ENCODE data around the gene WDR88.
"Not testable (repeated sequence)": the region's sequence is repeated elsewhere in the genome, so short reads cannot be mapped to it uniquely, and the experiment has no call there.

The WDR88 gene

GRCh38 chr19:33210266-33210940, 78.5 kb downstream of the WDR88 start:
- DNase-seq (ENCODE audit: low read depth in 2 of 2) = no peak

GRCh38 chr19:33211794-33212435, 80.0 kb downstream of the WDR88 start:
- no peak for DNase-seq (ENCODE audit: low read depth in 2 of 2)

DNA sequence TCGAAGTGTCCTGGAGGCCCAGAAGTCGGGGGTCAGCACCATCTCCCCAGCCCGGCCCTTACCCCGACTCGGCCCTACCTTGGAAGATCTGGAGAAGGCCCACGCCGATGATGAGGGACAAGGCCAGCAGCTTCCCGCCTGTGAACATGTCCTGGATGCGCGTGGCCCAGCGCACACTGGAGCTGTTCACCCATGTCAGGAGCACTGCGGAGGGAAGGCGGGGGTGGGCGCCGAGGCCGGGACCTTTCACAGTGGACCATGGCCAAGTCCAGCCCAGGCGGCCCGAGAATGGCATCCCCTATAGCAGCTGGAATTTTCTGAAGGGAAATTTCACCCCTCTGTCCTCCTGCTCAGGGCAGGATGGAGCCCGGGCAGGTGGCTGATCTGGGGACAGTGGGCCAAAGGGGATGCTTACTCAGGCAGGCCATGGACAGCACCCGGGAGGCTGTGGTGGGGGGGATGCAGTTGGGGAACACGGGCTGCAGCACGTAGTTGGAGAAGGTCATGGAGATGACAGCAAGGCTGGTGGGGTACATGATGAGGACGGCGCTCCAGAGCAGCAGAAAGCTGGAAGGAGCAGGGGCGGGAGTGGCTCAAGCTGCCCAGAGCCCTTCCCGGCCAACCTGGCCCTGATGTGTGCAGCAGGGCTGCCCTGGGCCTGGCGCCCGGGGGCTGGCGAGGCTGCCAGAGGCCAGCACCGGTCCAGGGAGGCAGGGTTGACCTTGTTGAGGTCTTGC, 80.7 kb downstream of the WDR88 start:
- no peak for DNase-seq (ENCODE audit: low read depth in 2 of 2)

DNA sequence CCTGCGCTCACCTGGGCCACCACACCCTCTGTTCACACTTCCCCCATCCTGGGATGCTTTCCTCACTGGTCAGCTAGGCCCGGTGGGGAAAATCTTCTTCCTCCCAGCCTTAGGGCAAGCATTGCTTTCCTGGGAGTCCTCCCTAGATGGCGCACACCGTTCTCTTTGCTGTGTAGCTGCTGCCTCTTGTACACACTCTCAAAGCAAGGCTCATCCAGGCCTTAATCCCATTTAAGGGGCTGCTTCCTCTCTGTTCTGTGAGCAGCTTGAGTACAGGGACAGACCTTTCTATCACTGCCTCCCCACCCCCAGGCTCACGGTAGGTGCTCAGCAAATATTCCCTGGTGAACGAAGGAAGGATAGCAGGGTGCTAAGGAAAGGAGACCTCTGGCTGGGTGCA, 82.7 kb downstream of the WDR88 start:
- DNase-seq (ENCODE audit: low read depth in 2 of 2) = no peak

DNA sequence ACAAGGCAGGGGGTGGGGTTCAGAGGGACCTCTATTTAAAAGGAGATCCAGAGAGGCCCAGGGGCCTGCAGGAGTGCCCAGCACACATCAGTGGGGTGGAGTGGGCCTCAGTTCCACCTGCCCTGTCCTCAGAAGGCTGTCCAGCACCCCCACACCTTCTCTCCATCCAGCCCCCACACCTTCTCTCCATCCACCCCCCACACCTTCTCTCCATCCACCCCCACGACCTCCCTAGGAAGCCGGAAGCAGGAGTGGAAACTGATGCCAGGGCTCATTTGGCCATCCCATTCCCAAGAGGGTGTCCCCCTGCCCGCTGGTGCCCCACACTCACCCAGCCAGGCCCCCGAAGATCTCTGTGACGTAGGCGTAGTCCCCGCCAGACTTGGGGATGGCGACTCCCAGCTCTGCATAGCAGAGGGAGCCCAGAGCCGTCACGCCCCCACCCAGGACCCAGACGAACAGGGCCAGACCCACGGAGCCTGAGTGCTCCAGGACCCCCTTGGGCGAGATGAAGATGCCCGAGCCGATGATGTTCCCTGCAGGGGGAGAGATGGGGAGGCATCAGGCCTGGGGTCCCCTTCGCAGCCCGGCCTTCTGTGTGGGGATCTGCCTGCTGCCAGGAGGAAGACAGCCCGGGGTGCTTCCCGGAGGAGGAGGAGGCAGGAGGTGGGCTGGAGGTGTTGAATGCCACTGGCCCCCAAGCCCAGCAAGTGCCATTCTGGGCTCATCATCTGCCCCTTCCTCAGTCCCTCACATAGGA, 83.7 kb downstream of the WDR88 start:
- no peak for DNase-seq (ENCODE audit: low read depth in 2 of 2)

DNA sequence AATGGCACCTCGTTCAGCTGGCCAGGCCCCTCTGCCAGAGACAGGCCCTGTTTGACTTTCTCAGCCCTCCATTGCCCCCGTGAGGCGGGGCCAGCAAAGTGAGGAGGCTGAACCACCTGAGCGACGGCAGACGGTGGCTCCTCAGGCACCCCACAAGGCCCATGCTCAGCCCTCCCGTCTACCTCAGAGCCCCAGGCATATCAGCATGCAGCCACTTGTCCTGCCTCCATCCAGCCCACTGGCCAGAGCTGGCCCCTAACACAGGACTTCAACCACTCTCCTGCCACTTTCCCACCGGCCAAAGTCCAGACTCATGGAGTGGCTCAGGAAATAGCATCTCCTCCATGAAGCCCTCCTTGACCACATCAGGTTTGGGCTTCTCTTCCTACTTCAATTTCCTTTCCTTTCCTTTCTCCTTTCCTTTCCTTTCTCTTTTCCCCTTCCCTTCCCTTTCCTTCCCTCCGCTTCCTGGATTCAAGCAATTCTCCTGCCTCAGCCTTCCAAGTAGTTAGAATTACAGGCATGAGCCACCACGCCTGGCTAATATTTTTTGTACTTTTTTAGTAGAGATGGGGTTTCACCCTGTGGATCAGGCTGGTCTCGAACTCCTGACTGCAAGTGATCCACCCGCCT, 84.4 kb downstream of the WDR88 start:
- no peak for DNase-seq (ENCODE audit: low read depth in 2 of 2)

GRCh38 chr19:33217881-33218280, 86.0 kb downstream of the WDR88 start:
- DNase-seq (ENCODE audit: low read depth in 2 of 2) = no peak

DNA sequence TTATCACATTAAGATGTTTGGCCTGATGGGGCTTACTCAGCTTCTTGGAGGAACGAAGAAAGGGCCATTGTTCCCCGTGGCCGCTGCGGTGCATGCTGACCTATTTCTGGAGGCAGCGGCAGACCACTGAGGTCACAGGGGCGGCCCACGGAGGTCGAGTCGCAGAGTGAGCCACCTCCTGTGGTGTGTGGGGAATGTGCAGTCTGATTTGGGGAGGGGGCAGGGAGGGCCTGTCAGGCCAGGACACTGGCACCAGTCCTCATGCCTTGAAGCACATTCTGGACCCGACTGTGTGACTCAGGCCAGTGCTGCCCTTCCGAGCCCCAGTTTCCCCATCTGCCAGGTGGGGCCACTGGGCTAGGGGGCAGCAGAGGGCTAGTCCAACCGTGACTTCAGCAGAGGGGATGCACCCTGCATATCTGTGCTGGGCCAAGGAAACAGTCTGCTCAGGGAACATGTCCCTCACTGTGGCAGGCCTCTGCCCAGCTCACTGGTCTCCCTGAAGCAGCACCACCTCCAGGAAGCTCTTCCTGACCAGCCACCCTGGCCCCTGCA, 87.4 kb downstream of the WDR88 start:
- DNase-seq (ENCODE audit: low read depth in 2 of 2) = no peak

- DNase-seq (ENCODE audit: low read depth in 2 of 2) = no peak
Observed at GRCh38 chr19:33220115-33220514, 88.2 kb downstream of the WDR88 start.

DNA sequence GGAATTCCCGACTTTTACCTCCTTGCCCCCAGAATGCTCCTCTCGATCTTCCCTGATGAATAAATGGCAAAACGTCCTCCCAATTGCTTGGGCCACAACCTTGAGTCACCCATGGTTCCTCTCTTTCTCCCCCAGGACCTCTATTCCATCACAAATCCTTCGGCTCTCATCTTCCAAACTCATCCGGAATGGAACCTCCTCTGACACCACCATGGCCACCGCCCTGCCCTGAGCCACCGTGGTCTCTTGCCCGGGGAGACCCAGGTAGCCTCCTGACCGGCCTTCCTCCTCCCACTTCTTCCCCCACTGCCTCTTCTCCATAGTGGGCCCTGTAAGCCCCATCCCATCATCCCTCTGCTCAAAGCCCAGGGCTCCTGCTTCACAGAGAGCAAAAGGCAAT, 88.8 kb downstream of the WDR88 start:
- no peak for DNase-seq (ENCODE audit: low read depth in 2 of 2)

DNA sequence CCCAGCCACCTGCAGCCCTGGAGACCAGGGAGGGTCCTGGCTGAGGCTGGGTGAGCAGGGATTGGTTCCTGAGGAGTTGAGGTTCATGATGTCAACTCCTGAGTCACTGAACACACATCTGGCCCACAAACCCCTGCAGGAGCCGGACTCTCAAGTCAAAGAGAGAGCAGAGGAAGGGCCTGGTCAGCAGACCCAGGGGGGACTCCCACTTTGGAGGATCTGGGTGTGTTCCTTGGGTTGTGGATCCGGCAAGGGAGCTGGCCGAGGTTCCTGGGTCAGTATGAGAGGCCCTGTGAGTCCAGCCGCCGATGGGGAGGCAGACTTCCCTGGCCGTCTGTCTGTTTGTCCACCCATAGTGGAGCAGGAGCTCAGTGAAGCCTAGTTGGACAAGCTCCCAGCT, 89.7 kb downstream of the WDR88 start:
- no peak for DNase-seq (ENCODE audit: low read depth in 2 of 2)

DNA sequence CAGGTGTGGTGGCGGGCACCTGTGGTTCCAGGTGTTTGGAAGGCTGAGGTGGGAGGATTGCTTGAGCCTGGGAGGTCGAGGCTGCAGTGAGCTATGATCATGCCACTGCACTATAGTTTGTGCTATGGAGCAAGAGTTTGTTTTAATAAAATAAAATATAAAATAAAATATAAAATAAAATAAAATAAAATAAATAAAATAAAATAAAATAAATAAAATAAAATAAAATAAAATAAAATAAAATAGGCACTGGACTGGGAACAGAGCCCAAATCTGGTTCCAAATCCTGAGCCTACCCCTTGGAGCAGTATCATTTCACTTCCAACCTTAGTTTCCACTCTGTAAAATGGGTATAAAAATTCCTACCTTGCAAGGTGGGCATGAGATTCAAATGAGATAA, 90.3 kb downstream of the WDR88 start:
- not testable (repeated sequence) for DNase-seq (ENCODE audit: low read depth in 2 of 2)

GRCh38 chr19:33224694-33225457, 93.0 kb downstream of the WDR88 start:
- no peak for DNase-seq (ENCODE audit: low read depth in 2 of 2)

Data from stimulated activated CD4-positive, alpha-beta T cell treated with anti-CD3 and anti-CD28 coated beads, Interleukin-1b, Interleukin-23, amount 100 ng/mL, for 1 hour (primary cell).